Trophoblast cell (in vitro differentiated cells and primary cell): Measurements from ENCODE around the gene KCNJ15.

Experiments
- DNase-seq, 2 donors: peaks; one replicate each; pipeline ENCODE4 v3.0.0-alpha.2; 2016
- H2AFZ ChIP-seq: 2 replicates; pipeline ENCODE4 v1.6.1; 2013; ENCODE audit warnings: low read length, moderate library complexity, mild to moderate bottlenecking; ENCODE audit not compliant: insufficient read depth, poor library complexity
- H2AK5ac ChIP-seq: 2 replicates; pipeline ENCODE4 v1.6.1; 2013; ENCODE audit warnings: mild to moderate bottlenecking, low read length
- H2BK120ac ChIP-seq: 2 replicates; pipeline ENCODE4 v1.6.1; 2013; ENCODE audit warnings: low read length, mild to moderate bottlenecking, moderate library complexity; ENCODE audit not compliant: insufficient read depth, poor library complexity
- H2BK12ac ChIP-seq: 2 replicates; pipeline ENCODE4 v1.6.1; 2013; ENCODE audit warnings: mild to moderate bottlenecking, low read length, moderate library complexity
- H2BK5ac ChIP-seq: 2 replicates; pipeline ENCODE4 v1.6.1; 2013; ENCODE audit warnings: low read length, low read depth, moderate library complexity, mild to moderate bottlenecking; ENCODE audit not compliant: poor library complexity
- H3K14ac ChIP-seq: 2 replicates; pipeline ENCODE4 v1.6.1; 2013; ENCODE audit warnings: mild to moderate bottlenecking, low read length
- H3K18ac ChIP-seq: 2 replicates; pipeline ENCODE4 v1.6.1; 2013; ENCODE audit warnings: mild to moderate bottlenecking, low read length
- H3K23ac ChIP-seq: 2 replicates; pipeline ENCODE4 v1.6.1; 2013; ENCODE audit warnings: low read length
- H3K27ac ChIP-seq: 2 replicates; pipeline ENCODE4 v1.5.1; 2013; ENCODE audit warnings: low read depth, mild to moderate bottlenecking, inconsistent platforms, low read length, moderate library complexity
- H3K27me3 ChIP-seq: 2 replicates; pipeline ENCODE4 v1.6.1; 2013; ENCODE audit warnings: inconsistent platforms, mild to moderate bottlenecking, low read length, moderate library complexity; ENCODE audit not compliant: insufficient read depth
- H3K36me3 ChIP-seq, 2 experiments: 1 replicate in 1 of 2; 2 replicates in 1 of 2; pipeline ENCODE4 v1.6.1; 2013; ENCODE audit warnings: low read length in 2 of 2, mild to moderate bottlenecking in 2 of 2, moderate library complexity in 1 of 2; ENCODE audit not compliant: insufficient read depth in 2 of 2, control insufficient read depth in 1 of 2
- H3K4ac ChIP-seq: 2 replicates; pipeline ENCODE4 v1.6.1; 2013; ENCODE audit warnings: low read depth, mild to moderate bottlenecking, low read length, moderate library complexity
- H3K4me1 ChIP-seq, 2 experiments: 1 replicate in 1 of 2; 2 replicates in 1 of 2; pipeline ENCODE4 v1.6.1; 2013; ENCODE audit warnings: low read length in 2 of 2, mild to moderate bottlenecking in 2 of 2, moderate library complexity in 1 of 2; ENCODE audit not compliant: insufficient read depth in 2 of 2, control insufficient read depth in 1 of 2
- H3K4me2 ChIP-seq: 2 replicates; pipeline ENCODE4 v1.6.1; 2013; ENCODE audit warnings: inconsistent platforms, mild to moderate bottlenecking, low read length, moderate library complexity
- H3K4me3 ChIP-seq: 2 replicates; pipeline ENCODE4 v1.5.1; 2013; ENCODE audit warnings: mild to moderate bottlenecking, low read depth, low read length, inconsistent platforms
- H3K79me1 ChIP-seq: one replicate; pipeline ENCODE4 v1.6.1; 2013; ENCODE audit warnings: low read length
- H3K79me2 ChIP-seq: 2 replicates; pipeline ENCODE4 v1.6.1; 2013; ENCODE audit warnings: low read length, mild to moderate bottlenecking; ENCODE audit not compliant: control insufficient read depth, insufficient read depth, poor library complexity
- H3K9ac ChIP-seq: 2 replicates; pipeline ENCODE4 v1.6.1; 2013; ENCODE audit warnings: mild to moderate bottlenecking, low read length
- H3K9me3 ChIP-seq: 2 replicates; pipeline ENCODE4 v1.6.1; 2013; ENCODE audit warnings: low read depth, mild to moderate bottlenecking, control low read depth, inconsistent platforms, low read length; ENCODE audit not compliant: insufficient read depth
- H4K12ac ChIP-seq: 2 replicates; pipeline ENCODE4 v1.6.1; 2013; ENCODE audit warnings: low read depth, mild to moderate bottlenecking, low read length, moderate library complexity
- H4K8ac ChIP-seq: 2 replicates; pipeline ENCODE4 v1.6.1; 2013; ENCODE audit warnings: low read depth, mild to moderate bottlenecking, low read length, moderate library complexity
- H4K91ac ChIP-seq: one replicate; pipeline ENCODE4 v1.6.1; 2013; ENCODE audit warnings: low read depth, mild to moderate bottlenecking, low read length, moderate library complexity
- WGBS: extraction: QIAGEN DNeasy Blood & Tissue Kit; methylation state at CpG from one replicate; pipeline ENCODE4 v1.1.7; 2013; ENCODE audit warnings: missing lambda C conversion rate; ENCODE audit not compliant: insufficient read length, insufficient coverage; ENCODE audit errors: extremely low coverage; 5-methylcytosine and 5-hydroxymethylcytosine counted together

Gene KCNJ15

DNA sequence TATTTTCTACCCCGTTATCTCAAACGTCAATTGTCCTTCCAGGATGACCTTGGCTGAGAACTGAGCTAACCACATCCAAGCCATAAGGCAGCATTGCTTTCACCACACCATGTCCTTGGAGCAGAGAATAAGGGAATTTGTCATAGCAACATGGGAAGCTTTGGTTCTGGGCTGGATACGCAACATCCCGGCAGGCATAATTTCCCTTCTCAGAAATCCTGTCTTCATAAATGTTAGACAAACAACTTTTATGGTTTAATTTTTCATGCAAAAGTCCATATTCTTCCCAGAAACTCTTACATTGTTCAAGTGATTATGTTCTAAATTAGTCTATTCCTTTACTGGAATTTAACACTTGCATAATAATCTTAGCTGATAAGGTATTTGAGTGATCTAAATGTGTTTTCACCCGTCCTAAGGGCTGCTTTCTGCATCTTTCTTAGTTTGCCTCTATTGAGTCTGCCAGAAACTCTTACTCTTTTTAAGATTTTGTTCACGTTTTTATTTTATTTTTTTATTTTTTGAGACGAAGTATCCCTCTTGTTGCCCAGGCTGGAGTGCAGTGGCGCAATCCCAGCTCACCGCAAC lies 51.8 kb downstream of the KCNJ15 start:
- Histone ChIP-seq H3K4me2 (no peak overlapping the region), H3K79me2 (no peaks in the 10 kb centered on the region), H3K18ac (no peak overlapping the region), H3K14ac (no peak overlapping the region), H4K8ac (no peak overlapping the region), H3K27me3 (no peaks in the 10 kb centered on the region), H3K4me1 (peaks cover 0 to 2% of the 10 kb centered on the region in 2 experiments), H3K4ac (no peak overlapping the region), H3K27ac (no peak overlapping the region), H3K4me3 (no peak overlapping the region), H3K9ac (no peak overlapping the region), H2BK12ac (no peak overlapping the region), H4K91ac (no peak overlapping the region), H3K23ac (no peak overlapping the region), H2BK5ac (no peak overlapping the region), H3K79me1 (no peaks in the 10 kb centered on the region), H2AFZ (no peak overlapping the region), H3K36me3 (no peaks in the 10 kb centered on the region), H3K9me3 (no peaks in the 10 kb centered on the region), H2AK5ac (no peak overlapping the region), H2BK120ac (no peak overlapping the region), H4K12ac (no peak overlapping the region)
- no peak for DNase-seq
- no CpG with 5 or more reads among the region's 9 CpGs for WGBS

GRCh38 chr21:38310646-38311485 lies 54.1 kb downstream of the KCNJ15 start:
- Histone ChIP-seq H3K79me2 (no peaks in the 10 kb centered on the region), H3K9ac (no peak overlapping the region), H3K4me3 (no peak overlapping the region), H3K4me2 (no peak overlapping the region), H2BK5ac (no peak overlapping the region), H3K4me1 (peaks cover 3 to 6% of the 10 kb centered on the region in 2 experiments), H3K14ac (no peak overlapping the region), H2AK5ac (no peak overlapping the region), H3K18ac (no peak overlapping the region), H3K36me3 (no peaks in the 10 kb centered on the region), H2AFZ (no peak overlapping the region), H2BK120ac (no peak overlapping the region), H3K4ac (no peak overlapping the region), H4K8ac (no peak overlapping the region), H3K27ac (no peak overlapping the region), H3K23ac (no peak overlapping the region), H4K12ac (no peak overlapping the region), H3K9me3 (no peaks in the 10 kb centered on the region), H3K27me3 (no peaks in the 10 kb centered on the region), H2BK12ac (no peak overlapping the region), H3K79me1 (no peaks in the 10 kb centered on the region), H4K91ac (no peak overlapping the region)
- WGBS, result no CpG with 5 or more reads among the region's 9 CpGs
- peak in 1 of 2 donors; percentile 53 for DNase-seq

DNA sequence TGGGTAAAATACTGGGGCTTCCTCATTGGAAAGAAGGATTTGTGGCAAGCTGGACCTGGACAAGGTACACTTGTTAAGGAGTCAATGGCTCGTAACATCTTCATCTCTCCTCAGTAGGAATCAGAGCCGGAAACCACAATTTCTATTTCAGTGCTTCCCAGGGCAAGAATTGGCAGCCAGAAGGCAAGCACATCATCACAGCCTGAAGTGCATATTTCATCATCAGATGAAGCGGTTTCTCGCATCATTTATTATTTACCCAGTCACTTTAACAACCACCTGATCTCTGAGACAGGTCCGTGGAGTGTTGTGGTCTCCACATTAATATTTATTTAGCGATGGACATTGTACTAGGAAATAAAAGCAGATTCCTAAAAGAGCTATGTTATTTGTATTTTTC lies 55.0 kb downstream of the KCNJ15 start:
- Histone ChIP-seq H4K12ac (no peak overlapping the region), H2AK5ac (no peak overlapping the region), H3K4me1 (peaks cover 3 to 6% of the 10 kb centered on the region in 2 experiments), H2BK120ac (no peak overlapping the region), H4K91ac (no peak overlapping the region), H2BK5ac (no peak overlapping the region), H3K27ac (no peak overlapping the region), H3K23ac (no peak overlapping the region), H2BK12ac (no peak overlapping the region), H3K36me3 (no peaks in the 10 kb centered on the region), H3K4me2 (no peak overlapping the region), H3K9ac (no peak overlapping the region), H3K27me3 (no peaks in the 10 kb centered on the region), H3K9me3 (no peaks in the 10 kb centered on the region), H3K18ac (no peak overlapping the region), H4K8ac (no peak overlapping the region), H2AFZ (no peak overlapping the region), H3K4me3 (no peak overlapping the region), H3K14ac (no peak overlapping the region), H3K79me1 (no peaks in the 10 kb centered on the region), H3K79me2 (no peaks in the 10 kb centered on the region), H3K4ac (no peak overlapping the region)
- no CpG with 5 or more reads among the region's 6 CpGs for WGBS
- no peak for DNase-seq

DNA sequence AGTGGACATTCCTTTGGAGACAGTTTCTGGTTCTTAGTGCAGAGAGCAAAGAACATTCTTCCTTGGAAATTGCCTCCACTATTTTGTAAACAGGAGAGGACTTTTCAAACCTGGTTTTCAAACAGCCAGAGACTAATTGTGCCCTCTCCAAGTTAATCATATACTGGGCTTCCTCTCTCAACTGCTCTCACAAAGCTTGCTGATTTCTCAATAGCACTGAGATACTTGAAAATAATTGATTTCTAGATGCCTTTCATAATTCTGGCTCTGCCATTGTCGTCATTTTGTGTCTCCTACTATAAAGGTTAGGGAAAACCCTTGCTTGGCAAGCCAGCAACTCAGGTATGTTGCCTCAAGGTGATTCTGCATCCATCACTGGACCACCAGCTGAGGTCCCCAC lies 56.0 kb downstream of the KCNJ15 start:
- Histone ChIP-seq H3K14ac (no peak overlapping the region), H2BK12ac (no peak overlapping the region), H4K91ac (no peak overlapping the region), H3K27me3 (no peaks in the 10 kb centered on the region), H3K27ac (no peak overlapping the region), H3K36me3 (no peaks in the 10 kb centered on the region), H3K4me1 (peaks cover 3 to 6% of the 10 kb centered on the region in 2 experiments), H2AFZ (no peak overlapping the region), H3K79me1 (no peaks in the 10 kb centered on the region), H3K23ac (no peak overlapping the region), H3K9me3 (no peaks in the 10 kb centered on the region), H3K4ac (no peak overlapping the region), H3K4me2 (no peak overlapping the region), H4K8ac (no peak overlapping the region), H3K4me3 (no peak overlapping the region), H2BK5ac (no peak overlapping the region), H4K12ac (no peak overlapping the region), H2BK120ac (no peak overlapping the region), H3K79me2 (no peaks in the 10 kb centered on the region), H3K9ac (no peak overlapping the region), H2AK5ac (no peak overlapping the region), H3K18ac (no peak overlapping the region)
- no peak for DNase-seq
- no CpG with 5 or more reads among the region's 1 CpG for WGBS
